Measurements from ENCODE around the gene TEAD4. TPM values are rescaled to one million over a fixed set of nuclear protein-coding genes. Genes with fewer than 3 reads are reported as not detected.
A peak's percentile ranks its signal among the peaks of the same experiment; 100 is the strongest.

Gene TEAD4
- total RNA-seq, 2 donors from 2014 or later: 35.7 to 82.5 TPM

DNA sequence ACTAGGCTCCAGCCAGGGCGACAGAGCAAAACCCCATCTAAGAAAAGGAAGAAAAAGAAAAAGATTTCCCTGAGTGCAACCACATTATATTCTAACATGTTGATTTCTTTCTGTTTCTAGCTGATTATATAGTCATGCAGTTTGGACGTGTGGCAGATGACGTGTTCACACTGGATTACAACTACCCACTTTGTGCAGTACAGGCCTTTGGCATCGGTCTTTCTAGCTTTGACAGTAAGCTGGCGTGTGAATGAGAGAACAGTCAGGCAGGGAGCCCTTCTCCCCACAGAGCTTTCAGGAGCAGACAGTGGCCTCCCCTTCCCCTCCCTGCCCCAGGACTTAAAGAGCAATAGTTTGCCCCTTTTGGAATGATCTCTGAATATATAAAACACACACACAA is 20.0 kb upstream of the TEAD4 start:
- peaks cover 50% of the 10 kb centered on the region for H3K36me3 ChIP-seq (ENCODE audit: control insufficient read depth, insufficient read depth, low read length)
- no peaks in the 10 kb centered on the region for H3K27me3 Mint-ChIP-seq (ENCODE audit: insufficient read depth)
- no peak overlapping the region for H3K9ac ChIP-seq (ENCODE audit: extremely low read depth, low read length, poor library complexity, severe bottlenecking)
- H3K4me3 ChIP-seq (ENCODE audit: low read length): no peak overlapping the region
- no peak overlapping the region for H3K27ac Mint-ChIP-seq
- H3K9me3 Mint-ChIP-seq: no peaks in the 10 kb centered on the region
- TF ChIP-seq, protein P1, sequence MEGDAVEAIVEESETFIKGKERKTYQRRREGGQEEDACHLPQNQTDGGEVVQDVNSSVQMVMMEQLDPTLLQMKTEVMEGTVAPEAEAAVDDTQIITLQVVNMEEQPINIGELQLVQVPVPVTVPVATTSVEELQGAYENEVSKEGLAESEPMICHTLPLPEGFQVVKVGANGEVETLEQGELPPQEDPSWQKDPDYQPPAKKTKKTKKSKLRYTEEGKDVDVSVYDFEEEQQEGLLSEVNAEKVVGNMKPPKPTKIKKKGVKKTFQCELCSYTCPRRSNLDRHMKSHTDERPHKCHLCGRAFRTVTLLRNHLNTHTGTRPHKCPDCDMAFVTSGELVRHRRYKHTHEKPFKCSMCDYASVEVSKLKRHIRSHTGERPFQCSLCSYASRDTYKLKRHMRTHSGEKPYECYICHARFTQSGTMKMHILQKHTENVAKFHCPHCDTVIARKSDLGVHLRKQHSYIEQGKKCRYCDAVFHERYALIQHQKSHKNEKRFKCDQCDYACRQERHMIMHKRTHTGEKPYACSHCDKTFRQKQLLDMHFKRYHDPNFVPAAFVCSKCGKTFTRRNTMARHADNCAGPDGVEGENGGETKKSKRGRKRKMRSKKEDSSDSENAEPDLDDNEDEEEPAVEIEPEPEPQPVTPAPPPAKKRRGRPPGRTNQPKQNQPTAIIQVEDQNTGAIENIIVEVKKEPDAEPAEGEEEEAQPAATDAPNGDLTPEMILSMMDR (conservative IDR thresholded peaks at IDR 0.05): no peak
- H3K4me3 Mint-ChIP-seq: no peak overlapping the region
- 89 to 94% methylated on average over 5 of the region's 5 CpGs for WGBS, 2 experiments (ENCODE audit: insufficient coverage in 1 of 2, insufficient read length in 1 of 2)
- no peak for DNase-seq
- H3K27ac ChIP-seq (ENCODE audit: low read depth, low read length): no peak overlapping the region
- H3K36me3 Mint-ChIP-seq (ENCODE audit: low read depth): peaks cover 59% of the 10 kb centered on the region
- no peaks in the 10 kb centered on the region for H3K27me3 ChIP-seq (ENCODE audit: control insufficient read depth, insufficient read depth, low read length, poor library complexity, severe bottlenecking)
- no peaks in the 10 kb centered on the region for H3K4me1 ChIP-seq (ENCODE audit: control insufficient read depth, insufficient read depth, low read length)
- H3K4me1 Mint-ChIP-seq: peaks cover 6% of the 10 kb centered on the region
- no peaks in the 10 kb centered on the region for H3K9me3 ChIP-seq (ENCODE audit: control insufficient read depth, low read length)

DNA sequence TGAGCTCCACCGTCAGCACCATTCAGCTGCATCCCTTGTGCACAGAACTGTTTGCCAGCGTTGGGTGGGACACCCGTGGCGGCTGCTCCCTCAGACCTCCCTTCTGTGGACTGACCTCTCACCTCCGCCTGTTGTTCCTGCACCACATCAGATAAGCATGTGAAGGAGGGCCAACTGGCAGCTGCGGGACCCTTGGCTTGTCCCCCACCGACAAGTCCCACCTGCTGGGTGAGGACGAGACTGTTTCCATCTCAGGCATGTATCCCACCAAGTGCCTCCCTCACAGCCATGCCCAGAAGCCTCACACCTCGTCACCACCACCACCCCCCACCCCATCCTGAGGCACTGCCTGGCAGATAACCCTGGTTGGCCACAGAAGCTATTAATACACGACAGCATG is 18.6 kb upstream of the TEAD4 start:
- Histone ChIP-seq H3K27me3 (ENCODE audit: control insufficient read depth, insufficient read depth, low read length, poor library complexity, severe bottlenecking) (no peaks in the 10 kb centered on the region), H3K9ac (ENCODE audit: extremely low read depth, low read length, poor library complexity, severe bottlenecking) (no peak overlapping the region), H3K36me3 (ENCODE audit: control insufficient read depth, insufficient read depth, low read length) (peaks cover 36% of the 10 kb centered on the region), H3K27ac (ENCODE audit: low read depth, low read length) (no peak overlapping the region), H3K9me3 (ENCODE audit: control insufficient read depth, low read length) (no peaks in the 10 kb centered on the region), H3K4me1 (ENCODE audit: control insufficient read depth, insufficient read depth, low read length) (no peaks in the 10 kb centered on the region), H3K4me3 (ENCODE audit: low read length) (no peak overlapping the region)
- H3K4me3 Mint-ChIP-seq: no peak overlapping the region
- WGBS, 2 experiments (ENCODE audit: insufficient coverage in 1 of 2, insufficient read length in 1 of 2): 85 to 91% methylated on average over 4 to 10 of the region's 10 CpGs
- peaks cover 6% of the 10 kb centered on the region for H3K4me1 Mint-ChIP-seq
- peak overlapping the region; percentile 62 for H3K27ac Mint-ChIP-seq
- DNase-seq: peak; percentile 53
- no peaks in the 10 kb centered on the region for H3K9me3 Mint-ChIP-seq
- peaks cover 46% of the 10 kb centered on the region for H3K36me3 Mint-ChIP-seq (ENCODE audit: low read depth)
- peaks cover 2% of the 10 kb centered on the region for H3K27me3 Mint-ChIP-seq (ENCODE audit: insufficient read depth)
- TF ChIP-seq, protein P1 (conservative IDR thresholded peaks at IDR 0.05): no peak

DNA sequence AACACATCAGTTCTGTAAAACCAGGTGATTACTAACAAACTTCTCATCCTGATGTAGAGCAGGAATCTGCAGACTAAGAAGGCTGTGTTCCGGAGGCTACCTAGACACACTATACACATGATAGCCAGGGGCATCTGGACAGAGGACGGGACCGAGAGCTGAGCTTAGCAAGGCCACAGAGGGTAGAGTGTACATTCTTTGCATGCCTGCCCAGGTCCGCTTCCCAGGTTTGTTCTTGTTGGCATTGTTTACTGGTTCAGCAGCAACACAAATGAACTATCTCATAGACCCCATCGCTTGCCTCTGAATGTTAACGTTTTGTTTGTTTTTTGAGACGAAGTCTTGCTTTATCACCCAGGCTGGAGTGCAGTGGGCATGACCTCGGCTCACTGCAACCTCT is 17.7 kb upstream of the TEAD4 start:
- no peak for DNase-seq
- no peak overlapping the region for H3K4me3 ChIP-seq (ENCODE audit: low read length)
- Mint-ChIP-seq H3K36me3 (ENCODE audit: low read depth) (peaks cover 40% of the 10 kb centered on the region), H3K27ac (peak overlapping the region; percentile 53), H3K9me3 (no peaks in the 10 kb centered on the region), H3K4me3 (no peak overlapping the region), H3K4me1 (peaks cover 6% of the 10 kb centered on the region), H3K27me3 (ENCODE audit: insufficient read depth) (peaks cover 2% of the 10 kb centered on the region)
- no peaks in the 10 kb centered on the region for H3K4me1 ChIP-seq (ENCODE audit: control insufficient read depth, insufficient read depth, low read length)
- 81 to 92% methylated on average over 6 to 8 of the region's 8 CpGs for WGBS, 2 experiments (ENCODE audit: insufficient coverage in 1 of 2, insufficient read length in 1 of 2)
- no peaks in the 10 kb centered on the region for H3K9me3 ChIP-seq (ENCODE audit: control insufficient read depth, low read length)
- peaks cover 34% of the 10 kb centered on the region for H3K36me3 ChIP-seq (ENCODE audit: control insufficient read depth, insufficient read depth, low read length)
- no peak overlapping the region for H3K9ac ChIP-seq (ENCODE audit: extremely low read depth, low read length, poor library complexity, severe bottlenecking)
- TF ChIP-seq, protein P1 (conservative IDR thresholded peaks at IDR 0.05): no peak
- H3K27ac ChIP-seq (ENCODE audit: low read depth, low read length): no peak overlapping the region
- H3K27me3 ChIP-seq (ENCODE audit: control insufficient read depth, insufficient read depth, low read length, poor library complexity, severe bottlenecking): no peaks in the 10 kb centered on the region
